HG02885 (cell line): Measurements from ENCODE around the gene SH2D4B.

Experiments
- ATAC-seq: cut with Tn5 transposase; IDR thresholded peaks from one replicate; pipeline ENCODE4 v1.9.1; 2021; ENCODE audit warnings: mild to moderate bottlenecking; ENCODE audit not compliant: unreplicated experiment, poor library complexity

SH2D4B gene

DNA sequence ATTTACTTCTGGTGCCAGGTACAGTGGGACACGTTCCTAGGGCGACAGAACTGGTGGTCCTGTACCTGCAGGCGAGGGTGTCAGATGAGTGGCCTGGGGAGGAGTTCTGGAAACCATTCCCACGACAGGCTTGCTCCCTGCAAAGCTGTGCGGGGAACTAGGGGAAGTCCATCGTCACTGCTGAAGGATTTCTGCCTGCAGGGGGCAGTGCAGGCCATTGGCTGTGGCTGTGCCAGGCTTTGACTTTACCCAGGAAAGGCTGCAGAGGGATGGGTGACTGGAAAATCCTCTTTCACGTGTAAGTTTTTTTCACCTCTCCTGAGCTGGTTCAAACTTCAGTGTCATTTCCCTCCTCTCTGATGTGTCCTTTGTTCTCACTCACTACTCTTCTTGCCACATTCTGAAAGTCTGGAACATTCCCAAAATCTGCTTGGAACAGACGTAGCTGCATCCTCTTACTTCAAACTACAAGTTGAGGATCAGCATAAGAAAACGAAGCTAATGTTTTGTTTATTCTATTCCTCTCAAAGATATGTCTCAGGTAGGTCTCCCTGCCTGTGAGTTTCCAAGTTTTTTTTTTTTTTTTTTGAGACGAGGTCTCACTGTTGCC is 126.5 kb downstream of the SH2D4B start:
- peak; percentile 76 for ATAC-seq

DNA sequence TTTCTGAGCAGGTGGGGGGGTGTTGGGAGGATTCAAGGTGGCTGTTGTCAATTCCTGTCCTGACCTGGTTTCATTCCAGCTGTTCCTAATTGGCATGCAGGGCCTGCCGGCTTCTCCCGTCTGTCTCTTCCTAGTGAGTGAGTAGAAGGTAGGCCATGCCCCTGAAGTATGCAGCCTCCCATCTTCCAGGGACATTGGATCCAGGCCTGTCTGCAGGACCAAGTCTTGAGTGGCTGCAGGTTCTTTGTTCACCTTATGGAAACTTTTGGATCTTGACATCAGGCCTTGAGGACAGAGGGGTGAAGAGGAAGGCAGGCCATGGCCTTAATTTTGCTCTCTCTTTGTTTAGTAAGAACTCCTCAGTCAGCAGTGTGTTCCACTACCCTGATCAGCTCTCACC is 131.8 kb downstream of the SH2D4B start:
- ATAC-seq = no peak

DNA sequence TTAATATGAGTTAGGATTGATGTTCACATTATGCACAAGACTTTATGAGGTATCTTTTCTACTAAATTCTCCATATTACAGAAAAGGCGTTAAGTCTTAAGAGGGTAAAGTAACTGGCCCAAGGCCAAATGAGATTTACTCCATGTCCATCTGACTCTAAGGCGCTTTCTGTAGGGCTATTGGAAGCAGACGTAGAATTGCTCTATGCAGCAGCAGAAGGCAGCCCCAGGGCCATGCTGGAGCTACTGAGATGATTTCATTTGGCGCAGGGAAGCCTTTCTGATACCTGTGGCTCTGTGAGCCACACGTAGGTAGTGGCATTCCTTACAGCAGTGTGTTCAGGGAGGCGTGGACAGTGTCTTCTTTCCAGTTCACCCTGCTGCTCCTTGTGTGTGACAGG is 133.1 kb downstream of the SH2D4B start:
- ATAC-seq = no peak

DNA sequence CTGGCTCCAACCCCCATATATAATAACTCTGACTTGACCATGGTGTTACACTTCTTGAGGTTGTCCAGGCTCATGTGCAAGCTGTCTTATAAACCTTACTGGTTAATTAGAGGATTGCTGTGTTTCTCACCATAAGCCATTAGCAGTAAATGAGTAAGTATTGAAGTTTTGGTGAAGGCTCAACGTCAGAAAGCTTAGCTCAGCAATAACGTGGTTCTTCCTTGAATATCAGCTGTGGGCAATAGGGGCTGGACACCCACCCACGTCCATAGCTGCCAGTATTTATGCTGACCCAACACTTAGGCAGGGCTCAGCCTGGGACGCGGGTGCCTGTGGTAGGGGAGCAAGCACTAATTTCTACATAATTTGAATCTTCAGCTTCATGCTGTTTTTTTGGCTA is 134.1 kb downstream of the SH2D4B start:
- no peak for ATAC-seq

DNA sequence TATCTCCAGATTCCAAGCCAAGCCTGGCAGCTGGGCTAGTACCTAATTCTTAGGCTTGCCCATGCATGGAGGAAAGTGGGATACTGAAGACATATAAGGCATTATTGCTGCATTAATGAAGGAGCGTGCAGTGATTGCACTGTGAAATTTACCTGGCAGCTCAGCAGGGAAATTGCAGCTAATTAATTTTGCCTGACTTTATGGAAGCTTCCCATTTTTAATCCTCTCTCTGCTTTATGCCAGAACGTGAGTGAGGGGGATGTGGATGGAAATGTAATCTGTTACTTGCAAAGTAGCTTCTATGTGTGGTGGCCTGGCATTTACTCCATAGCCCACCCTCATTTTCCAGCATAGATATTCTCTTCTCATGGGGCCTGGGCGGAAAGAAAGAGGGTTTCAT is 134.9 kb downstream of the SH2D4B start:
- ATAC-seq = no peak

DNA sequence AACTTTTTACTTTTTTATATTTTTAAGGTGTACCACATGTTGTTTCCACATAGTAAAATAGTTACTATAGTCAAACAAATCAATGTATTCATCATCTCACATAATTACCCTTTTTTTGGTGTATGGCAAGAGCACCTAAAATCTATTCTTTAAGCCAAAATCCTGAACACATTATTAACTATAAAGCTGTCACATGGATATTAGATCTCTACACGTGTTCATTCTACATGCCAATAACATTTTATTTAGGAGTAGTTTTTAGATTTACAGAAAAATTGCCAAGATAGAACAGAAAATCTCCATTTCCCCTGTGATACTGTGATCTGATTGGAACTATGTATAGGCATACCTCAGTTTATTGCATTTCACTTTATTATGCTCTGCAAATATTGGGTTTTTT is 137.1 kb downstream of the SH2D4B start:
- no peak for ATAC-seq

DNA sequence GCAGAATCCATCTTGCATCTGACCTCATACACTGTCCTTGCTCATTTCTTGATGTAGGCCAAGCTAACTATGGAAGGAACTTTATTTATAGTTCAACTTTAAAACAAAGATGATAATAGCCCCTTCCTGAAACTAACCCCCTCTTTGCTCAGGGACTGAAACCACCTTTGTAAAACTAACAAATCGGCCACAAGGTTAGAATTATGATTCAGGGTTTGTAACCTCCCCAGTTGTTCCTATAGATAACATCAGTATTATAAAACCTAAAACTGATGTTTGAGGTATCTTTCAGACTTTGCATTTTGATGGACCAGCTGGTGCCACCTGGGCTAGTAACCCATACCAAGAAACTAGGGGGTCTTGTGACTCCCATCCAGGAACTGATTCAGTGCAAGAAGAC is 143.4 kb downstream of the SH2D4B start:
- ATAC-seq = no peak

DNA sequence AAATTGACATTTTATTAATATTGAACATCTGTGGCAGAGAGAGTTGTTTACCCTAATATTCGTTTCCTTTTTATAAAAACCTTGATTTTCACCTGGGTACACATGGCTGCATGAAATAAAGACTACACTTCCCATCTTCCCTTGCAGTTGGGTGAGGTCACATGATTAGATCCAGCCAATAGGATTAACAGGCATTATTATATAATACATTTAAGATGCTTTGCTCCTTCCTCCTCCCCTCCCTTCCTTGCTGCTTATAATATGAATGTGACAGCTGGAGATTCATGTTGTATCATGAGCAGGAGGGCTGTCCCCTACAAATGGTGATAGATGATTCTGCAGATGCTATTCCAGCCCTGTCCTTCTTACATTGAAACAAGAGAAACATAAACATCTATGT is 146.6 kb downstream of the SH2D4B start:
- peak; percentile 74 for ATAC-seq

DNA sequence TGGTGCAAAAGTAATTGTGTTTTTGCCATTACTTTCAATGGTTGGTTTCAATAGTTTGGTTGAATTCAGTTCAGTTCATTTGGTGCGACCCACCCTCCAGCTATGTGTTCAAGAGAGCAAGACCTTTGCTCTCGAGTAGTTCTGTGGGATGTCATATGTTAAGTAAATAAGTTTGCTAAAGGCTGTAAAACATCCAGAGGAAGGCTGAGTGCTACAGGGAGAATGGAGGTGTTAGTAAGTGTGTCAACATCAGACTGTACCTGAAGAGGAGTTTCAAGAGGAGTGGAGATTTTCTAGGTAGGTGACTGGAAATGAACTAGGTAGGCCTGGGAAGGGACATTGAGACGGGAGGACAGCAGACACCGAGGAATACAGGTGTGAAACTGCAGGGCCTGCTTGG is 147.7 kb downstream of the SH2D4B start:
- ATAC-seq = no peak

DNA sequence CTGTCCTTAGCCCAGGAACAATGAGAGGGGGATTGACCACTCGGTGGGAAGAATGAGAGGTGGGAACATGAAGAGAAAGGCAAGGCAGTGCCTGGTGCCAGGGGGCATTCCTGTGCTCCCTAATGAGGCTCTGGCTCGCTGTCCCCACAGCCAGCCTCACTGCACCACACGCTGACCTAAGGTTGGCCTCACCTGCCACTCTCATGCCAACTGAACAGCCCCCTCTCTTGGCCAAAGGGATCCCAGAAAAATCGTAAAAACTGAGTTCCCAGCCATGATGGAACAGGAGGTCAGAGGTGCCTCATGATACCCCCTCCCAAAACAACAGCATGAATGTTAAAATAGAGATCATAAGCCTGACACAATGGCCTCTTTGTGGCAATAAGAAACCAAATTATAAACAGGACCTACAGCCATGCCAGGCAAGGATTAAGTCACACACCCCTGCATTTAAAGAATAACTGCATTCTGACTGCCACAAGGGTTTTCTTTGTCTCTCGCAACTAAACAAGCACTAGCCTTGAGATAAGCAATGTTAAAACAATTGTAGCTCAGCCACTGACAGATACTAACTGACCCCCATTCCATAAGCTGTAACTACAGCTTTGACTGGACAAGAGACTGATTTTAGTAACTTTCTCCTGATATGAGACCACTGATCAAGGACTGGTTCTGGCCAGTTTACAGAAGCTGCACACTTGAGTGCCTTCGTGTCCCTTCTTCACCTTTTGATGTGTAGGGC is 149.2 kb downstream of the SH2D4B start:
- peak; percentile 34 for ATAC-seq

DNA sequence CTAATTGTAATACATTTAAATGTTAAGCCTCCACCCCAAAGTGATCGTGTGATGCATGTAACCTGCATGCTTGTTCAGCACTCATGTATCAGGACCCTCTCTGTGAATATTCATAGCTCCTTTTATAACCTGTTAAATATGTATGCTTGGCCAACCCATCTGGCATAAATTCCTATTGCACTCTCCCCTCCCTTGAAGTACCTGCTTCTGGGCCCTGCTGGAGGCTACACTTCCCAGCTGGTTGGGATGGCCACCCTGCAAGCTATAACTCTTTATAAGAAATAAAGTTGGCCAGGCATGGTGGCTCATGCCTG is 149.7 kb downstream of the SH2D4B start:
- no peak for ATAC-seq

DNA sequence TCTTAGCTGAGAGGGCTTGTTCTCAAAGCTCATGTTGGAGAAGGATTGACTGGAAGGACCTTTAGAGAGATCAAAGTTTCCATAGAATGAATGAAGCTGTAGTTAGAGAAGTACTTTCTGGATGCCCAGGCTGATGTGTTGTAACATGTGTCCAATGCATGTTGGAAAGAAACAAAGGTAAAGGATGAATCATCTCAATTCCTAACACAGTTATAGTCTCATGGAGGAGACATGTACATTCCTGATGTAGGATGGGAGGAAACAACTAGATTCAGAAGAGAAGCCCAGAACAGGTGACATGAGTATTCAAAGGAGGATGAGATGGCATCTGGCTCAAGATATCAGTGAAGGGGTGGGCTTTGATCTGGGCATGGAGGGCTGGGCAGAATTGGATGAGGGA is 152.7 kb downstream of the SH2D4B start:
- no peak for ATAC-seq

DNA sequence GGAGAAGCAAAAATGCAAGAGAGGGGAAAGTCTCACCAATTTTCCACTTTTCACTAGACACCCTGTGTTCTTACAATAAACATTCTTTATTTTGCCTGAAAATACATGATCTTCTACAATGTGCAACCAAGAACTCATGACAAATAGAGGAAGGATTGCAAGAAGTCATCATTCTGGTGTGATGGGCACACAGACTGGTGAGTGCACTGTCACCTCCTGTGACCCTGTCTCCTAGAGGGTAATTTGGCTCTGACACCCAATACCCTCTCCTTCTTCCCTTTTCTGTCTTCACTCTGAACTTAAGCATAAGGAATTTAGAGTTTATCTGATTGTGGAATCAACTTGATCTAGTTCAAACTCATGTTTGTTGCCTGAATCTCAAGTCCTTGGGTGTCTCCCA is 153.7 kb downstream of the SH2D4B start:
- no peak for ATAC-seq

DNA sequence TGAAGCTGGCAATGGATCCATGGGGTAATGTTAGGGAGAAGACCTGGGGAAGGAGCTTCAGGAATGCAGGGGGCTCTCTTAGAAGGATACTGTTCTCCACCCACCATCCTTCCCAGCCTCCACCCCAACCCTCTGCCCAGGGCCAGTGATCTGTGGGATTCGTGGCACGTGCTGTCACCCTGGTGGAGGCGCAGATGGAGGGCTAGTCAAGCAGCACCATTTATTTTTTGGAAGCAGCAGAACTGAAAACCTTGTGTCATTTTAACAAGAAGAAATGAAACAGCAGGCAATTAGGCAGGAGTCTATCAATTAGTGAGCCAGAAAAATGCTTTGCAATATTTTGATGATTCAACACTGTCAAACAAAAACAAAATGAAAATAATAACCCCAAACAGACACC is 155.9 kb downstream of the SH2D4B start:
- ATAC-seq = no peak

DNA sequence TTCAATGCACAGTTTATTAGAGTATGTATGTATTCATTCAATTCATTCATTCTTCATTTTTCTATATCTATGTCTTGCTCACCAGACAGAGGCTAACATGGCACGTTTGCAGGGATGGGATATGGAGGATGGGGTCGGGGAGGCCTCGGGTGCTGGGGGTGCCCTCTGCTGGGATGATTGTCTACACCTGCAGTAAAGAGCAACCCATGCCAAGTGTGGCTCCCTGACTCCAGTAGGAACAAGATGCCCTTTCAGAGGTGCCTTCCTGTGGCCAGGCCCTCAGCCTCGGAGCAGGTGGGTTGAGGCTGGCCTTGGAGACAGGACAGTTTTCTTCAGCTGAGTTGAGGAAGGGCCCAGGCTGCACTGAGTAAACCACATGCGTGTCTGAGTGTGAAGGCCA is 157.2 kb downstream of the SH2D4B start:
- ATAC-seq = no peak
